BE2C (cell line): ENCODE measurements around the gene PTPRM.

Experiments used
- DNase-seq: peaks from one replicate; pipeline ENCODE4 v3.0.0-alpha.2; 2020
- H3K27me3 ChIP-seq: fragments of 250-450 bp; sonication (Bioruptor Pico); 2 replicates; pipeline ENCODE4 v1.5.1; 2020; ENCODE audit warnings: mild to moderate bottlenecking
- H3K36me3 ChIP-seq: fragments of 250-450 bp; sonication (Bioruptor Pico); 2 replicates; pipeline ENCODE4 v1.5.1; 2020; ENCODE audit warnings: mild to moderate bottlenecking
- H3K4me1 ChIP-seq: fragments of 250-450 bp; sonication (Bioruptor Pico); 2 replicates; pipeline ENCODE4 v1.5.1; 2020
- H3K4me3 ChIP-seq: 2 replicates; pipeline ENCODE4 v1.5.1; 2011; ENCODE audit warnings: low read depth, low read length
- H3K9me3 ChIP-seq: fragments of 250-450 bp; sonication (Bioruptor Pico); 2 replicates; pipeline ENCODE4 v1.5.1; 2020
- CTCF ChIP-seq: IDR thresholded peaks from 2 replicates; pipeline ENCODE4 v1.5.1; 2012; ENCODE audit warnings: mild to moderate bottlenecking, low read depth, low read length

PTPRM gene

GRCh38 chr18:7619676-7620075, 52.6 kb downstream of the PTPRM start:
- no peaks in the 10 kb centered on the region for H3K4me1 ChIP-seq

DNA sequence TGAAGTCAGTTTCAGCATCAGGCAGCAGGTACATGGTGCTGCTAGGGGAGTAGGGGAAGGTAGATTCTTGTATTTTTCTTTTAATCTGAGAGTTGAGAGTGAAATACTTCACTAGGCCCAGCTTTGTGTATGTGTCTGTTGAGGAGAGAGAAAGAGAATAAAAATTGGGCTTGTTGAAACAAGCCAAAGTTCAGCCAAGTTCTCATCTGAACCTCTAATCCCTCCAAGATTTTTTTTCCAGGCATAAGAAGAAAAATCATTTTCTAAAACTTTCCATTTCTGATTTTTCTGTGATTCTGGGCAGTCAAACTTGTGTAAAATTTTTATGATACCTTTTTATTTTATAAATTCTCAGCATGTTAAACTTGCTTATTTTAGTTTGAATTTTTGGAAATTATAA, 55.6 kb downstream of the PTPRM start:
- Histone ChIP-seq H3K36me3 (no peaks in the 10 kb centered on the region), H3K4me1 (no peaks in the 10 kb centered on the region), H3K9me3 (no peaks in the 10 kb centered on the region), H3K27me3 (no peaks in the 10 kb centered on the region), H3K4me3 (no peak overlapping the region)
- no peak for DNase-seq
- TF ChIP-seq CTCF, result no peak

More at GRCh38 chr18:7619676-7620075, 52.6 kb downstream of the PTPRM start:
- no peaks in the 10 kb centered on the region for H3K36me3 ChIP-seq
- H3K4me3 ChIP-seq, result no peak overlapping the region
- no peak for DNase-seq
- H3K9me3 ChIP-seq, result no peaks in the 10 kb centered on the region
- TF ChIP-seq CTCF, result no peak
- H3K27me3 ChIP-seq, result no peaks in the 10 kb centered on the region

GRCh38 chr18:7623681-7624080, 56.6 kb downstream of the PTPRM start:
- H3K4me3 ChIP-seq, result no peak overlapping the region
- no peaks in the 10 kb centered on the region for H3K4me1 ChIP-seq
- no peaks in the 10 kb centered on the region for H3K9me3 ChIP-seq
- no peak for DNase-seq
- H3K36me3 ChIP-seq, result no peaks in the 10 kb centered on the region
- TF ChIP-seq CTCF, result no peak
- no peaks in the 10 kb centered on the region for H3K27me3 ChIP-seq

GRCh38 chr18:7624697-7625096, 57.6 kb downstream of the PTPRM start:
- DNase-seq, result no peak
- Histone ChIP-seq H3K36me3 (no peaks in the 10 kb centered on the region), H3K27me3 (no peaks in the 10 kb centered on the region), H3K4me1 (no peaks in the 10 kb centered on the region), H3K9me3 (no peaks in the 10 kb centered on the region), H3K4me3 (no peak overlapping the region)
- TF ChIP-seq CTCF, result no peak

- H3K27me3 ChIP-seq, result no peaks in the 10 kb centered on the region
- no peaks in the 10 kb centered on the region for H3K4me1 ChIP-seq
- H3K9me3 ChIP-seq, result no peaks in the 10 kb centered on the region
- no peak for DNase-seq
- TF ChIP-seq CTCF, result no peak
- no peak overlapping the region for H3K4me3 ChIP-seq
- H3K36me3 ChIP-seq, result no peaks in the 10 kb centered on the region
Measured at GRCh38 chr18:7626175-7626921, 59.2 kb downstream of the PTPRM start.

- no peak for DNase-seq
Measured at GRCh38 chr18:7626922-7627440, 59.9 kb downstream of the PTPRM start.

More at GRCh38 chr18:7626922-7627440, 59.9 kb downstream of the PTPRM start:
- Histone ChIP-seq H3K36me3 (no peaks in the 10 kb centered on the region), H3K4me1 (no peaks in the 10 kb centered on the region), H3K4me3 (no peak overlapping the region), H3K9me3 (no peaks in the 10 kb centered on the region), H3K27me3 (no peaks in the 10 kb centered on the region)
- TF ChIP-seq CTCF, result no peak
